Activated CD4-positive, CD25-positive, alpha-beta regulatory T cell treated with anti-CD3 and anti-CD28 coated beads, Interleukin-2, amount 50 U/mL, for 16 hours (primary cell): ENCODE results near the gene FAM53A.

Experiments used
- DNase-seq: peaks from one replicate; pipeline ENCODE4 v3.0.0-alpha.2; 2020; ENCODE audit warnings: low read depth, low spot score

Gene FAM53A

DNA sequence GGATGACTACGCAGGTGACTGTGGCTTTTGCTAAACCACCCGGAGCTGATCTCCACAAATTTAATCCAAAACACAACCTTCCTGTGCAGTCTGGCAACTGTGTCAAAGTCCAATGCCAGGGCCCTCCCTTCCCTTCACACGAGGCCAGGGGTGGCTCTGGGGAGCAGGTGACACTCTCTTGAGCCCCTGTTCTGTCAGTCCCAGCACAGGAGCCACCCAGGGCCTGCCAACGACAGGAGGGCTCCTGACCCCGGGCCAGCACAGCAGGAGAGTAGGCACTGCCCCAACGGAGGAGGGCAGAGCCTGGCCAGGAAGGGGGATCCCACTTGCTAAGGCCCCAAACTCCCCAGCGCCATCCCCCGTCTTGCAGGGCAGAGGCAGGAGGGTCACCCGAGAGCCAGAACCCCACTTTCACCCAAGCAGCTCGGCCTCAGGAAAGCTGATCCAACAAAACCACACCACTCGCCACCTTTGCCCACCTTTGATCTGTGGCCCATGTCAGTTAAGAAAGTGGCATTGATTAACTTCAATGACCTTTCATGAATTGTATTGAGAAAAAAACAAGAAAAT, 44.7 kb downstream of the FAM53A start:
- no peak for DNase-seq

DNA sequence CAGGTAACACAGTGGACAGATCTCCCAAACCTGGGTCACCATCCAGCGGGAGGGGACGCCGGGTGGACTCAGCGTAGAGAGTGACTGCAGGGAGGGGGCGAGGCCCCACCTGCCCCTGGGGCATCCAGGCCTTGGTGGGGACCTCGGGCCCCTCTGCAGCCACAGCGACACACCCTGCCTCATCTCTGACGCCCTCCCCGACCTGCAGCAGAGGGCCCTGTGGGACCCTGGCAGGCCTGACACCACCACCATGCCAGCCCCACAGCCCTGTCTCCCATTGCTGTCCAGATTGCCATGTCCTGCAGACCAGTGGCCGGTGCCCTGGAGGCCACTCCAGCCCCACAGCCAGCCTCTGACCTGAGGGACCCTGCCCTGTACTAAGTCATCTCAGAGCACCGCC, 45.2 kb downstream of the FAM53A start:
- DNase-seq = no peak

DNA sequence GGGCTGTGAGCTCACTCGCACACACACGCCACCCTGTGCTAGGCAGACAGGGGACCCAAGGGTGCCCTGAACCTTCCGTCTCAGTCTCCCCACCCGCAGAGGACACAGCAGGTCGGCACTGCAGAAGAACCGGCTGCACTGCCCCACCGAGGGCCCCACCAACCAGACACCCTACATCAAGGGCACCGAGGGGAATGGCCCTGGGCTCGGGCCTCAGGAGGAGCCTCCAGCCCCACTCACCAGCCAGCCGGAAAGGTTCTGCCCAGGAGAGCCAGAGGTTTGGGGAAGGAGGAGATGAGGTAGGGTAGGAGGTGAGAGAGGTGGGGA, 45.9 kb downstream of the FAM53A start:
- no peak for DNase-seq

DNA sequence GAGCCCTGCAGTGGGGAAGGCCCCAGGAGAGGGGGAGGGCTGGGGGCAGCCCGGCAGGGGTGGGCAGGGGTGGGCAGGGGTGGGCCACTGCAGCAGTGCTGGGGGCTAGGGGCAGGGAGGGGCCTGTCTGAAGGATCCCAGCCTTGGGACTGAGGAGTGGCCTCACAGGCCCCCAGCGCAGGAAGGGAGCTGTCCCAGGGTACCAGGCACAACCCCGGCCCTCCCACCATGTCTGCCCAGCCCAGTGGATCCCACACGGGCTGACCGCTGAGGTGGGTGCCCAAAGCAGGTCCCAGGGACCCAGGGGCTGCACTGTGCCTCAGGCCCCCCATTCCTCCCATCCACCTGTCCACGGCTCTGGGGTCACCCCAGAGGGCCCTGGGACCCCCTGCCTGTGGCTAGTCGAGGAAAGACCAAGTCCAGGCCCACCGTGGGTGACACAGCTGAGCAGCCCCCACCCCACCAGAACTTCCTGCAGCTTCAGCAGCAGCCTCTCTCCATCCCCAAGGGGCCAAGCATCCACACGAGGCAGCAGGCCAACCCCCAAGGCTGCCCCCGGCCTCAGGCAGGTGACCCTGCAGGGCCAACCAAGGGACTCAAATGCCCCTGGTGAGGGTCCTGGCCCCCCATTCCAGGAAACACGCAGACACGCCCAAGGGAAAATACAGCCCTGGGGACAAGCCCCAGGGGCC, 46.4 kb downstream of the FAM53A start:
- DNase-seq = no peak

DNA sequence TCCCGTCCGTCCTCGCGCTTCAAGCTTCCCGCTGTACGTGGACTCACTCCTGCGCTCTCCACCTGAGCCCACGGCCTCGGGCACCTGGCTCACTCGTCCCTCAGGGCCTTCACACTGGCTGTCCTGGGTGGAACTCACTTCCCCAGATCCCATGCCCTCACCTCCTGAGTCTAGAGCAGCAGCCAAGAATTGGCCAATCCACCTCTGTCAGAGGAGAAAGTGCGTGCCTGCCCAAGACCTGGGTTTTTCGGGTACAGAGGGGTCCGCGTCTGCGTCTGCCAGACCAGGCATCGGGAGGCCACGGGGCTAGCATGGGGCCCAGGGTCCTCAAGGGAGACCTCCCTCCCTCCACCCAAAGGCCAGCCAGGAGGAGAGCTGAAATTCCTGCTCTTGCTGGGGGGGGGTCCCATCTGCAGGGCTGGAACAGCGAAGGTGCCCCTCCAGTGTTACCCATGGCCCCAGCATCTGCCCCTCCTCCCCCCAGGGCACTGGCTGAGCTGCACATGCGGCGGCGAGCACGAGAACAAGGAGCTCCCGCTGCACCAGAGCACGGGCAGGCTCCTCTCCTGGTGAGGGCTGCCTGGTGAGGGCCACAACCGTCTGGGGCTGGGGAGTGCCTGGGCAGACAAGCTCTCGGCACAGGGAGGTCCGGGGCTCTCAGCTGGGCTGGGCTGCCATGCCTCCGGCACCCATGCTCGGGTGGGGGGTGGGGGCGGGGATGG, 47.5 kb downstream of the FAM53A start:
- no peak for DNase-seq

DNA sequence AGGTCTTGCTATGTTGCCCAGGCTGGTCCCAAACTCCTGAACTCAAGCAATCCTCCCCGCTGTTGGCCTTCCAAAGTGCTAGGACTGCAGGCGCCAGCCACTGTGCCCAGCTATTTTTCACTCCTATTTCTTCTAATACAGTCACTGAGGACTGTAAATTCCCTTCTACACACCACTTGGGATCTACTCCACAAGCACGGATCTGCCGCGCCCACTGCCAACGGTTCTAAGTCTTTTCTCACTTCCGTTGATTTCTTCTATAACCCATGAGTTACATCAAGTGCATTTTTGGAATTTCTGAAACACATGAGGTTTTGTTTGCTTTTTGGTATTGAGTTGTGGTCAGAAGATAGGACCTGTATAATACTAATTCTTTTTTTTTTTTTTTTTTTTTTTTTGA, 48.6 kb downstream of the FAM53A start:
- no peak for DNase-seq

DNA sequence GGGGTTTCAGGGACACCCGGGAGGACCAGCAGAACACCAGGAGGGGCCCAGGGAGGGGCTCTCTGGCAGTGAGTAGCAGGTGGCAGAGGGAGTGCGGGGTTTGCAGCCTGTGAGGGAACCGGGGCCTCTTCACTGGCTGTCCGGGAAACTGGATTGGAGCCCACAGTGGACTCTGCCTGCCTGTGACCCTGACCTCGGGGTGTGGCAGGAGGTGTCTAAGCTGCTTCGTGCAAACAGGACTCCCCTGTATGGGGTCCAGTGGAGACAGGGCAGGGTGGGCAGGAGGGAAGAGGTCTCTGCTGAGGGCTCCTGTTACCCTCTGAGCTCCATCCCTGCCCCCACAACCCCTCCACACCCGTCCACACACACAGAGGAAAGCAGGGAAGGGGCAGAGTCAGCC, 50.1 kb downstream of the FAM53A start:
- DNase-seq = no peak

DNA sequence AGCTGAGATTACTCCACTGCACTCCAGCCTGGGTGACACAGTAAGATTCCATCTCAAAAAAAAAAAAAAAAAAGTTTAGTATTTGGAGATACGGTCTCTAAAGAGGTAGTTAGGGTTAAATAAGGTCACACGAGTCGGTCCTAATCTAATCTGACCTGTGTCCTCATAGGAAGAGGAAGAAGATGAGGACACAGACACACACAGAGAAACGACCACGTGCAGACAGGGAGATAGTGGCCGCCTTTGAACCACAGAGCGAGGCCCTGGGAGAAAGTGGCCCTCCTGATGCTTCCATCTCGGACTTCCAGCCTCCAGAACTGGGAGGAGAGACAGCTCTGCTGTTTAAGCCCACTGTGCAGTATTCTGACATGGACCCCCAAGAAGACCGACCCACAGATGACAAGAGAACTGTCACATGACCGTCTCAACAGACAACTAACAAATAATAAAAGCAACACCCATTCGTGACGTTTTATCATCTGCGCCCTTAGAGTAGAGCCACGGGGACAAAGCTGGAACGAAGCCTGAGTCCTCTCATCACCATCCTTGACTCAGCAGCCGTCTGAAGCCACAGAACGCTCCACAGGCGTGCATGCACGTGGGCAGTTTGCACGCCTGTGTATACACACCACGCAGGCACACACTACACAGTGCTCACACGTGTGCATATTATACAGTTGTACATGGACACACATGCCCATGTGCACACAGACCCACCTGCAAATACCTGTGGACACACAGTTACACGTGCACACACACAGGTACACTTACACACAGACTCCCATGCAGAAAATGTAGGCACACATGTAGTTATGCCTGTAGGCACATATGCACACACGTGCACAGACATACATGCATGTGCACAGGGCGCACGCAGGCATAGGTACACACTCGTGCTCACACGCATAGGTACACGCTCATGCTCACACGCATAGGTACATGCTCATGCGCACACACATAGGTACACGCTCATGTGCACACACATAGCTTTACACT, 51.7 kb downstream of the FAM53A start:
- no peak for DNase-seq

DNA sequence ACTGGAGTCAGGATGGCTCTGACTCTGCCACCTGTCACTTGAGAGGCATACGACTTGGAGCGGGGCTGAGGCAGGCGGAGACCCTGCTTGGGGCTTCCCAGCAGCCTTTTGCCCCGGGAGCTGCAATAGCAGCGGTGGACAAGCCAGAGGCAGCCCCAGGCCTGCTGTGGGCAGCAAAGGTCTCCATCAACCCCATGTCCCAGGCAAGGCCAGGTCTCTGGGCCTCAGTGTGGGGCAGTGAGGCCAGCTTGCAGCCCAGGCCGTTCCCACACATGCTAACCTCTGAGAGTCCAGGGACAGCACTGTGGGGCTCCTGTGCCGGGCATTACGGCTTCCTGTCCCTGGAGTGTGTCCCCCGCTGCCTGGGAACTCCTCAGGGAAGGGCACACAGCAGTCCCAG, 53.0 kb downstream of the FAM53A start:
- no peak for DNase-seq

DNA sequence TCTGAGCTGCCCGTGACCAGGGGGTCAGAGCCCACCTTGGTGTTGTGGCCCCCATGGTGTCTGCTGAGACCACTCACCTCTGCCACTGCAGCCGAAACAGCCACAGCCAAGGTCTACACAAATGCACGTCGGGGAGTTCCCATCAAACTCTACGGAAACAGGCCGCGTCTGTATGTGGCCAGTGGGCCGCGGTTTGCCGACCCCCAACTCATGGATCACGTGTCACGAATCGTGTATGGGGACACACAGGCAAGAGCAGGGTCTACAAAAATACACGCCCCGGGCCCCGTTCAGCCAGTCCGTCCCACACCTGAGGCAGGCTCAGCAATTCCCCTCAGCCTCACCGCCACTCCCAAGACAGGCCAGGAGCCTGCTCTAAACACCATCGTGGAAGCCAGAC, 53.8 kb downstream of the FAM53A start:
- no peak for DNase-seq

DNA sequence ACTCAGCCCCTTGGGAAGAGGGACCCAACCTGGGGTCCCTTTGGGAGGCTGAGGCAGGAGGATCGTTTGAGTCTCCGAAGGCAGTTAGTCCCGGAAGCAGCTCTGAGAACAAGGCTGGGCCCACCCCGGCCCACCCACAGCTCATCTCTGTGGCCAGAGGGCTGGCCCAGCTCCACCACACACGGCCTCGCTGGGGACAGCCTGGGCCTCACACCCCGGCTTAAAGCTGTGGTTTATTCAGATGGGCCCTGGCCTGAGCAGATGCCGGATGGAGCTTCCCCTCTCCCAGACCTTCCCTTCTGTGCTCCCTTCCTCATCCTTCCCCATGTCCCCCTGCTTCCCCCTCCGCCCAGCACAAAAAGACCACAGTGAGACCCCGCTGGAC, 54.4 kb downstream of the FAM53A start:
- no peak for DNase-seq

DNA sequence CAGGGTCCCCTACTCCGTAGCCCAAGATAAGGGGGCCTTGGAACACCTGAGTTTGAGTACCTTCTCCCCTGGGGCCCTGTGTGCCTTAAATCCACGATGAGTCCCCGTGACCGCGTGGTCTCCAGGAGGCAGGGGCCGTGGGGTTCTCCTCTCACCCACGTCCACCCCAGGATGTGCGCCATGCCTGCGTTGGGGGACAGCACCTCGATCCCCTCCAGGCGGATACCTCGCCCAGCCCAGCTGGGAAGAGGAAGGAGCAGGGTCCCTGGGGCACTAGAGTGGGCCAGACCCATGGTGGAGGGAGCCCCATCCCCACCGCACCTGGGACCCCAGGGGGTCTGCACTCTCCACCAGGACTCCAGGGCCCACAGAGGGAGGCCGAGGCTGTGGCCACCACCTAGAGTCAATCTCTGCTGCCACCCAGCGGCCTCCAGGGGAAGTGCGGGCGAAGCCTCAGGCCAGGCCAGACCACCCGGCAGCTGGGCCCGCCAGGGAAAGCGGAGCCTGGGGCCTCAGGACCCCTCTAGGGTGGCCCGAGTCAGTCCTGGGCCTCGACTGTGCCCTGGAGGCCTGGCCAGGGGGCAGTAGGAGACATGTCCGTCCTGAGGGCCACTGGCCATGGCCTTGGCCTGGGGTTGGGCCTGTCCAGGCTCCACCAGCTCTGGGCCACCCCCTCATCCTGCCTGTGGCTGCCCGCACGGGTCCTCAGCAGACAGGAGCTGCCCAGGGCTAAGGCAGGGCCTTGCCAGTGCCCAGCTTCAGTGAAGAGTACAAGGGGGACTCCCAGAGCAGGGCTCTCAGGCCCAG, 55.0 kb downstream of the FAM53A start:
- DNase-seq = peak; percentile 28

DNA sequence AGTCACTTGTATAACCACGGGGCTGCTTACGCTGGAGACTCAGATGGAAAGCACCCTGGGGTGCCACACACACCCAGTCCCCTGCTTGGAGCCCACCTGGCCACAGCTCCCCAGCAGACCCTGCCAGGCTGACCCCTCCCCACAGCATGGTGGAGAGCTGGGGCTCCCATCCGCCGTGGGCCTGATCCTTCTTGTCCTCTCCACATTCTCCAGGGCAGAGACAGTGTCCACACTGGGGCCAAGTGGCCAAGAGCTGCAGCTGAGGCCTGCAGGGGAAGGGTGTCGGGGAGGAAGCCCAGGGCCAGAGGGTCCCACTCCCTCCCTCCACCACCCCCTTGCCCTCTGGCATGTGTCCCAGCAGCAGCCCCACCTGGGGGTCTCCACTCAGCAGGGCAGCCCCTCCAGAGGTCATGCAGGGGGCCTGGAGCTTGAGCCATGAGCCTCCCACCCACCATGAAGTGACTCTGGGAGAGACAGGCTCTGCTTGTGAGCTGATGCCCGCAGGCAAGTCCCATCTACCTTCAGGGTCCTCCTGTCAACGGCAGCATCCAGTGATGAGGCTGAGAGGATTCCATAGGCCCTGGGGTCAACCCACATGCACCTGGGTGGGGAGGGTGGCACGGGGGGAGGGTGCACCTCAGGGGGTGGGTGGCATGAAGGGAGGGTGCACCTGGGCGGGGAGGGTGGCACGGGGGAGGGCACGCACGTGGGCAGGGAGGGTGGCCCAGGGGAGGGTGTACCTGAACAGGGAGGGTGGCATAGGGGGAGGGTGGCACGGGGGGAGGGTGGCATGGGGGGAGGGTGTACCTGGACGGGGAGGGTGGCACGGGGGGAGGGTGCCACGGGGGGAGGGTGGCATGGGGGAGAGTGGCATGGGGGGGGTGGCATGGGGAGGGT, 56.4 kb downstream of the FAM53A start:
- no peak for DNase-seq

DNA sequence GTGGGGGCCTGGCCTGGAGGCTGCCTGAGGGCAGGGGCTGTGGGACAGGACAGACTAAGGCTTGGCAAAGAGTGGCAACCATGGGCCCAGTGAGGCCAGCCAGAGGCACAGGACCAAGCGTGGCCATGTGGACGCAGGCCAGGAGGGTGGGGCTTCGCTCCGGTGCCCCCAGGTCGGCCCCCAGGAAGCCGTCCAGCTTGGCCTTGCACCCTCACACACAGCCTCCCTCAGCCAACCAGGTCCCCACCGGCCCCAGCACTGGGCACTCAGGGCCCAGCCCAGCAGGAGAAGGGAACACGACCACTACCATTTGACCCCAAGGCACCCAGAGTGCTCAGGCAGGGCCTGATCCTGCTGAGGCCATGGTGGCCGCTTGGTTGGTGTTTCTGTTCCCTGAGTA, 57.2 kb downstream of the FAM53A start:
- DNase-seq = no peak

DNA sequence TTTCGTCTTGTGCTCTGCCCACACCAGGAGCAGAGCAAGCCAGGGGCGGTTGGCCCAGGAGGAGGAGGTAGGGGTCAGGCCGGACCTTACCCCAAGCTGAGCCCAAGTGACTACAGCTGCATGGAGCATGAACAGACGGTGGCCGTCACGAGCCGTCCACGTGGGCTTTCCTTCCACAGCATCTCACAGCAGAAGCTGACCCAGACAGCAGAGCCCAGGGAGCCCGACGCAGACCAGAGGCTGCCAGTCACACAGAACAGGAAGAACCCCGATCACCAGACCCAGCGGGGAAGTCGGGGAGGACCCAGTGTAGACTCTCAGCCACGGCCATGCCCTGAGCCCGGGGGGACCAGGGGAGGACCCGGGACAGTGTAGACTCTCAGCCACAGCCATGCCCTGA, 58.0 kb downstream of the FAM53A start:
- DNase-seq = no peak

DNA sequence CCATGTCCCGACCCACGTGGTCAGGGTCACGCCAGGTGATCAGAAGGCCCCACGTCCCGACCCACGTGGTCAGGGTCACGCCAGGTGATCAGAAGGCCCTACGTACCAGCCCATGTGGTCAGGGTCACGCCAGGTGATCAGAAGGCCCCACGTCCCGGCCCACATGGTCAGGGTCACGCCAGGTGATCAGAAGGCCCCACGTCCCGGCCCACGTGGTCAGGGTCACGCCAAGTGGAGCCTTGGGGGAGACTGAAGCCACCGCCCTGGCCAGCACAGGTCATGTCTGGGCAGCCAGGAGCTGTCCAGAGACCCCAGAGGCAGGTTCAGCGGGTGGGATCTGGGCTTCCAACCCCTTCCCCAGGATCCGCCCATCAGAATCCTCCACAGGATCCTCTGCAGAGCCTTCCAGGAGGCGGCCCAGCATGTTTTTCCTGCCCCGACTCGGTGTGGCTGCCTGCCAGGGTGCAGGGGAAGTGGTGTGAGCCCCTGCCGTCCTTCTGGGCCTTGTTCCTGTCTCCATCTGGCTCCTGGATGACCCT, 58.4 kb downstream of the FAM53A start:
- no peak for DNase-seq

DNA sequence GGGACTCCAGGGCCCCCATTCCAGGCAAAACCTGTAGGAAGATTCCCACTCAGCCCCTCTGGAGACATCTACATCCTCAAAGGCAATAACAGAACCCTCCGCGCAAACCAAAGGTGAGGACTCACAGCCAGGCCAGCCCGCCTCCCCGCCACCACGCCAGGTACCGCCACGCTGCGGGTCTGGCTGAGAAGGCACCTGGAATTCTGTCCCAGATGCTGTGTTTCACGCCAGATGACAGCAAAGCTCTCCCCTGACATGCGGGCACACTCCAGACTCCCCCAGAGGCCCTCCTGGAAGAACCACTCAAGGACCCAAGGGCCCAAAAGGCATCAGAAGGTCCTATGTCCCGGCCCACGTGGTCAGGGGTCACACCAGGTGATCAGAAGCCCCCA, 59.6 kb downstream of the FAM53A start:
- DNase-seq = no peak

DNA sequence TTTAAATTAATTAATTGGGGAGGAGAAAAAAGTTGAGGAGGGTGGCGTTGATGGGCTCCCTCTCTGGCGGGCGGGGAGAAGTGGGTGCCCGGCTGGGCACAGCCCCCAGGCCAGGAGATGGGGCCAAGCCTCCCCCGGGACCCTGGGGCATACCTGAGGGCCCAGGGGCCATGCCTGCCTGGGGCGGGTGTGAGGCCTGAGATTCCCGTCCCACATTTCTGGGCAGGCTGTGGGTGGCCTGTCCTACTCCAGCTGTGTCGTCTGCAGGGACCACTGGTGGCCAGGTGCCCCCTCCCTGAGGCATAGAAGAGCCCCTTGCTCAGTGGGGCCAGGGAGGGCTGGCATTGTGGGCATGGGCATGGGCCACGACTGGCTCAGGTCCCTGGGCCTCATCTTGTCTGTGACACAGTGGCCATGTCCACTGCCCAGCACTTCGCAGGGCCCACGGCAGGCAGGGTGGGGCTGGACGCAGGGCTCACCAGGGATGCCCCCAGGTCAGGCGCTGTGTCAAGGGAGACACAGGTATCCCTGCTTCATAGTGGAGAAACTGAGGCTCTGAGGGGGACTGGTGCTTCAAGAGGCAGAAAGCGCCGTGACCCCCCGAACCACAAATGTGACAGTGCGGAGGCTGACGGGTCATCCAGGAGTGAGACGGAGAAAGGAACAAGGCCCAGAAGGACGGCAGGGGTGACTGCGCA, 60.1 kb downstream of the FAM53A start:
- no peak for DNase-seq

DNA sequence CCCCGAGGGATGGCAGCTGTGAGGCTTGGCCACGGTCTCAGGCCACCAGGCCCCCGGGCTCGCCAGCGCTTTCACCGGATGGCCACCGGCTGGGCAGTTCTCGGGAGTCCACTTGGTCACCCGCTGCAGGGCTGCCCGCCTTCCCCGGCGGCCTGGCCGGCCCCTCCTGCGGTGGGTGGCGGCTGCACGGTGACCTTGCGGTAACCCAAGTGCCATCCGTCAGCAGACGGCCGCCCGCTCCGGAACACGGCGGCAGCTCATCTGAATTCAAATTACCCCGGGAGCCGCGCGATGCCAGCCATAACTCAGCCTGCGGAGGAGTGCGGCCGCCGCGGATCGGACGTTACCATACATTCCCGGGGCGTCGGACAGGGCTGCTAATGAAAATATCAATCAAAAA, 60.7 kb downstream of the FAM53A start:
- no peak for DNase-seq
